ENCODE data around the gene NARS2. TPM values are rescaled to one million over a fixed set of nuclear protein-coding genes. Genes with fewer than 3 reads are reported as not detected.
"Not testable (repeated sequence)": the region's sequence is repeated elsewhere in the genome, so short reads cannot be mapped to it uniquely, and the experiment has no call there.

Gene NARS2
- total RNA-seq, 4 donors from 2014 or later: 17.1 to 23.6 (median 22.5) TPM

DNA sequence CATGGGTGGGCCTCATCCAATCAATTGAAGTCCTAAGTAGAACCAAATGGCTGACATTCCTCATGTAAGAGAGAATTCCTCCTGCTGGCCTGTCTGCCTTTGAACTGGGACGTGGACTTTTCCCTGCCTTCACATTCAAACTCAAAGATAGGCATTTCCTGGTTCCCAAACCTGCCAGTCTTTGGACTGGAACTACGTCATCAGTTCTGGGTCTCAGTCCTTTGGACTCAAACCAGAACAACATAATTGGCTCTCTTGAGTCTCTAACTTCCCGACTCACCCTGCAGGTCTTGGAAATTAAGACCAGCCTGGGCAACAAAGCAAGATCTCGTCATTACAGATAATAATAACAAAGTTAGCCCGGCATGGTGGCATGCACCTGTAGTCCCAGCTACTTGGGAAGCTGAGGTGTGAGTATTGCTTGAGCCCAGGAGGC, 38.7 kb upstream of the NARS2 start:
- intact Hi-C loops (cut with DNase I): no loop called here
- WGBS, 2 donors: 78 to 80% methylated on average over 5 of the region's 5 CpGs

DNA sequence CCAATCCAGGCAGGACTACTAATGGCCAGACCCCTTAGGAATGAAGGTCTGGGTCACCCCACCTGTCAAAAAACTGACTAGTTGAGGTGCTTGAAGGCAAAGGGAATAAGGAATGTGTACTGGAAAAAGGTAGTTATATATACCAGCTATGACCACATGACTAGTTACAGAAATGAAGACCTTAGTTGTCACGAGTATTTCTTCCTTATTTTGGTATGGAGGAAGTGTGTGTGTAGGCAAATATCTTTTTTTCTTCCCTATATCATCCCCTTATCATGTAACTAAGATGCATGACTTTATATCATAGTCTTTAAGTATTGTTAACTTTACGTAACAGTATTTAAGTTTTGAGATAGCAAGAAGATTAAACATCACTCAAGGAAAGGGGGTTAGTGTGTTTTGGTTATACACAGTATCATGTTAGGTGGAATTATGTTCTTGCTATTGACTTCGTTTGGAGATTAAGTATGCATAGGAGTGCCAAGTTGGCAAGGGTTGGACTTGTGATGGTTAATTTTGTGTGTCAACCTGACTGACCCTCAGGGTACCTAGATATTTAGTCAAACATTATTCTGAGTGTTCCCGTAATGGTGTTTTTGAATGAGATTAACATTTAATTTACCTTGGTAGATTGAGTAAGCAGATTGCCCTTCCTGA, 38.2 kb upstream of the NARS2 start:
- Histone ChIP-seq H3K4me3 (replicated peaks in 1 of 3) (no peak overlapping the region), H3K36me3 (no peaks in the 10 kb centered on the region), H3K27me3 (no peaks in the 10 kb centered on the region), H3K4me1 (no peaks in the 10 kb centered on the region), H3K9me3 (no peaks in the 10 kb centered on the region), H3K27ac (no peak overlapping the region)
- DNase-seq: no peak
- TF ChIP-seq CTCF (IDR thresholded peaks at IDR 0.05) (no peak), POLR2A (IDR thresholded peaks at IDR 0.05) (no peak)
- intact Hi-C loops (cut with DNase I): no loop called here
- 76 to 80% methylated on average over 4 of the region's 4 CpGs for WGBS, 2 donors

More for the DNA sequence above, 38.7 kb upstream of the NARS2 start:
- H3K36me3 ChIP-seq: no peaks in the 10 kb centered on the region
- no peak overlapping the region for H3K4me3 ChIP-seq (replicated peaks in 1 of 3)
- H3K9me3 ChIP-seq: no peaks in the 10 kb centered on the region
- no peaks in the 10 kb centered on the region for H3K27me3 ChIP-seq
- H3K27ac ChIP-seq: no peak overlapping the region
- H3K4me1 ChIP-seq: no peaks in the 10 kb centered on the region
- TF ChIP-seq CTCF (IDR thresholded peaks at IDR 0.05) (no peak), POLR2A (IDR thresholded peaks at IDR 0.05) (no peak)
- DNase-seq: no peak

DNA sequence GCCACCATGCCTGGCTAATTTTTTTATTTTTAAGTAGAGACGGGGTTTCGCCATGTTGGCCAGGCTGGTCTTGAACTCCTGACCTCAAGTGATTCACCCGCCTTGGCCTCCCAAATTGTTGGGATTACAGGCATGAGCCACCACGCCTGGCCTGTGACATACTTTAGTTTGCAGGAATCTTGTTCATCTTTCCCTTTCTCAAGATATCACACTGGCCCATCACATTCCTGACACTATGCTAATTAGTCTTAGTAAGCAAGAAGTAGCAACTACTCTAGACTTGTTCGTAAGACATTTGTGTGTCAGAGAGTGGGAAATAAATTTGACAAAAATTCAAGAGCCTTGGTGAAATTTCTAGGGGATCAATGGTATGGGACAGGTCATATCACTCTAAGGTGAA, 34.7 kb upstream of the NARS2 start:
- H3K36me3 ChIP-seq; DNase-seq; H3K27ac ChIP-seq; H3K9me3 ChIP-seq; H3K4me3 ChIP-seq (replicated peaks in 1 of 3); intact Hi-C loops (cut with DNase I); H3K4me1 ChIP-seq; H3K27me3 ChIP-seq: not testable (repeated sequence)
- 89 to 95% methylated on average over 5 of the region's 5 CpGs for WGBS, 2 donors

GRCh38 chr11:78607696-78608095, 33.0 kb upstream of the NARS2 start:
- no peaks in the 10 kb centered on the region for H3K36me3 ChIP-seq
- intact Hi-C loops (cut with DNase I): no loop called here
- H3K27ac ChIP-seq: no peak overlapping the region
- no peaks in the 10 kb centered on the region for H3K27me3 ChIP-seq
- no peaks in the 10 kb centered on the region for H3K9me3 ChIP-seq
- no peak overlapping the region for H3K4me3 ChIP-seq (replicated peaks in 1 of 3)
- no peak for TF ChIP-seq CTCF (IDR thresholded peaks at IDR 0.05)
- TF ChIP-seq POLR2A (IDR thresholded peaks at IDR 0.05): no peak
- no peaks in the 10 kb centered on the region for H3K4me1 ChIP-seq
- DNase-seq: no peak

DNA sequence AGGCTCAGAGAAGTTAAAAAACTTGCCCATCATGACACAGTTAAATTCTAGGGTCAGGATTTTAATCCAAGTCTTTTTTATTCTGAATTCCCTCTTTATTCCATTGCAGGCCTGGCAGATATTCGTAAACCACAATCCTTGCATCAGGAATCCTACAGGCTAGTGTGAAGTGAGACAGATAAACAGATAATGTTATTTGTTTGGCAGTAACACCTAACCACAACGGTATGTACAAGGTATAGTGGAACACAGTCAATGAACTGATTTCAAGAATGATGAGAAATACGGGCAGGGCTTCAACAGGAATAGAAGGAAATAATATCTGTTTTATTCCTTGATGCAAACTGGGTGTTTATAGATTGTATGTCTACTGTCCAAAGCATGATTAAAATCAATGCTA, 32.0 kb upstream of the NARS2 start:
- Histone ChIP-seq H3K9me3 (no peaks in the 10 kb centered on the region), H3K27me3 (no peaks in the 10 kb centered on the region), H3K36me3 (no peaks in the 10 kb centered on the region), H3K4me1 (no peaks in the 10 kb centered on the region), H3K4me3 (replicated peaks in 1 of 3) (no peak overlapping the region), H3K27ac (no peak overlapping the region)
- TF ChIP-seq POLR2A (IDR thresholded peaks at IDR 0.05) (no peak), CTCF (IDR thresholded peaks at IDR 0.05) (no peak)
- no peak for DNase-seq
- WGBS, 2 donors: 69 to 72% methylated on average over 3 of the region's 3 CpGs
- intact Hi-C loops (cut with DNase I): no loop called here

Data from thyroid gland (tissue), 4 donors.